Neural cell (in vitro differentiated cells): ENCODE data around the gene MINK1. TPM values are rescaled to one million over a fixed set of nuclear protein-coding genes. Genes with fewer than 3 reads are reported as not detected.

ENCODE experiments used
- H2AFZ ChIP-seq: fragments of 200-600, 300-800 bp; sonication (generic), shearing (Covaris generic); 2 replicates; pipeline ENCODE4 v1.6.0; 2014; ENCODE audit warnings: low read depth, mild to moderate bottlenecking, antibody characterized with exemption, low read length, moderate library complexity
- H3F3A ChIP-seq: fragments of 200-600 bp; shearing (Covaris generic); 2 replicates; pipeline ENCODE4 v1.6.1; 2016; ENCODE audit warnings: mild to moderate bottlenecking, moderate library complexity, mixed read lengths, antibody characterized with exemption, low read length; ENCODE audit not compliant: insufficient read depth, poor library complexity, severe bottlenecking
- H3K27ac ChIP-seq: fragments of 200-600, 300-800 bp; sonication (generic), shearing (Covaris generic); 2 replicates; pipeline ENCODE4 v1.5.1; 2014; ENCODE audit warnings: mild to moderate bottlenecking, low read length, moderate library complexity
- H3K27me3 ChIP-seq: fragments of 300-800, 200-600 bp; sonication (generic), shearing (Covaris generic); 2 replicates; pipeline ENCODE4 v1.6.0; 2014; ENCODE audit warnings: mild to moderate bottlenecking, low read depth, low read length, moderate library complexity; ENCODE audit not compliant: insufficient read depth
- H3K36me3 ChIP-seq: fragments of 300-800, 200-600 bp; sonication (generic), shearing (Covaris generic); 2 replicates; pipeline ENCODE4 v1.5.1; 2014; ENCODE audit warnings: mild to moderate bottlenecking, antibody characterized with exemption, low read length, moderate library complexity; ENCODE audit not compliant: insufficient read depth
- H3K4me2 ChIP-seq: fragments of 300-800, 200-600 bp; sonication (generic), shearing (Covaris generic); 2 replicates; pipeline ENCODE4 v1.6.0; 2014; ENCODE audit warnings: mild to moderate bottlenecking, low read length
- H3K4me3 ChIP-seq: fragments of 300-800, 200-600 bp; sonication (generic), shearing (Covaris generic); 2 replicates; pipeline ENCODE4 v1.5.1; 2014; ENCODE audit warnings: mild to moderate bottlenecking, low read length, moderate library complexity
- H3K79me2 ChIP-seq: fragments of 200-600 bp; shearing (Covaris generic); replicated peaks from 2 replicates; pipeline ENCODE4 v1.6.0; 2014; ENCODE audit warnings: mild to moderate bottlenecking, low read length, moderate library complexity; ENCODE audit not compliant: insufficient read depth
- H3K9ac ChIP-seq: fragments of 300-800, 200-600 bp; sonication (generic), shearing (Covaris generic); 2 replicates; pipeline ENCODE4 v1.6.1; 2016; ENCODE audit warnings: mild to moderate bottlenecking, low read length, mixed read lengths
- H3K9me2 ChIP-seq: fragments of 200-600 bp; shearing (Covaris generic); 2 replicates; pipeline ENCODE4 v1.6.1; 2016; ENCODE audit warnings: mild to moderate bottlenecking, low read length, mixed read lengths; ENCODE audit not compliant: insufficient read depth
- H3K9me3 ChIP-seq: fragments of 200-600, 300-800 bp; sonication (generic), shearing (Covaris generic); 2 replicates; pipeline ENCODE4 v1.6.1; 2016; ENCODE audit warnings: mild to moderate bottlenecking, mixed run types, low read length, moderate library complexity, mixed read lengths
- H4K20me1 ChIP-seq: fragments of 200-600 bp; shearing (Covaris generic); 2 replicates; pipeline ENCODE4 v1.6.1; 2016; ENCODE audit warnings: mild to moderate bottlenecking, mixed run types; ENCODE audit not compliant: insufficient read depth
- EP300 ChIP-seq: fragments of 450-650 bp; conservative IDR thresholded peaks from 2 replicates; pipeline ENCODE4 v1.6.1; 2014; ENCODE audit warnings: antibody characterized with exemption, mild to moderate bottlenecking, moderate library complexity; ENCODE audit not compliant: poor library complexity, severe bottlenecking
- EZH2 ChIP-seq: fragments of 200-600, 300-800 bp; shearing (Covaris generic), sonication (generic); IDR thresholded peaks from 2 replicates; pipeline ENCODE4 v1.6.1; 2014; ENCODE audit warnings: antibody characterized with exemption, low read length, borderline replicate concordance, mild to moderate bottlenecking; ENCODE audit not compliant: insufficient read depth, poor library complexity, severe bottlenecking
- MXI1 ChIP-seq: fragments of 450-650 bp; conservative IDR thresholded peaks from 2 replicates; pipeline ENCODE4 v1.6.1; 2014; ENCODE audit warnings: antibody characterized with exemption, mild to moderate bottlenecking; ENCODE audit not compliant: poor library complexity, severe bottlenecking
- POLR2AphosphoS5 ChIP-seq: IDR thresholded peaks from 2 replicates; pipeline ENCODE4 v1.6.1; 2012
- RAD21 ChIP-seq: fragments of 450-650 bp; conservative IDR thresholded peaks from 2 replicates; pipeline ENCODE4 v1.6.1; 2014; ENCODE audit warnings: antibody characterized with exemption, mild to moderate bottlenecking, moderate library complexity
- SMC3 ChIP-seq: fragments of 450-650 bp; conservative IDR thresholded peaks from 2 replicates; pipeline ENCODE4 v1.6.1; 2014; ENCODE audit warnings: antibody characterized with exemption, mild to moderate bottlenecking, moderate library complexity; ENCODE audit not compliant: poor library complexity
- TAF1 ChIP-seq: IDR thresholded peaks from 2 replicates; pipeline ENCODE4 v1.6.1; 2012; ENCODE audit warnings: low read depth
- polyA plus RNA-seq: library from polyadenylated mRNA; depleted of rRNA; stranded (reverse); fragments of >200 nt; gene quantifications from 2 replicates; pipeline ENCODE4 v1.2.3, GENCODE V29; 2014
- TF ChIP-seq, protein P1 (sequence below): IDR thresholded peaks from 2 replicates; pipeline ENCODE4 v1.6.1; 2012; ENCODE audit warnings: borderline replicate concordance
- TF ChIP-seq, protein P2 (sequence below): fragments of 450-650 bp; IDR thresholded peaks from 2 replicates; pipeline ENCODE4 v1.5.1; 2014; ENCODE audit warnings: antibody characterized with exemption, mild to moderate bottlenecking, moderate library complexity; ENCODE audit not compliant: poor library complexity, severe bottlenecking

The MINK1 gene
- polyA plus RNA-seq, 1 donor from 2014 or later: 38.1 TPM

- Histone ChIP-seq H3K4me2 (no peak overlapping the region), H3K9ac (no peak overlapping the region)
These were observed 26.9 kb downstream of the MINK1 start for GRCh38 chr17:4859816-4860625.

DNA sequence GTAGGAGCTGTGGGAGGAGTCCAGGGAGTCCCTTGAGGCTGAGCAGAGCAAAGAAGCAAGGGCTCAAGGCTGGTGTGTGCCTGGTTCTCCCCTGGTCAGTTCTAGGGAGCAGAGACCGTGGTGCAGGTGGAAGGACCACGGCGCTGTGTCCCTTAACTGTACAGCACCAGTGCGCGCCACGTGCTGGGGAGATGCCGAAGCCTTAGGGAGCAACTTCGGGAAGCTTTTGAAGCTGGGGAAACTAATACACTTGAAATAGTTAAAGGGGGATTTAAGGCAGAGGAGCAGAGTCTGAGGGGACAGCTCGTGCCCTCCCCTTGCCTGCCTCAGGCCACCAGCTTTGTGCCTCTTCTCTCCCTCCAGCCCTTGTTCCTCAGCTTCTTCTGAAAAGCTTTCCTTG is 27.5 kb downstream of the MINK1 start:
- no peaks in the 10 kb centered on the region for H3K79me2 ChIP-seq
- no peak for TF ChIP-seq EZH2
- TF ChIP-seq, protein P1, sequence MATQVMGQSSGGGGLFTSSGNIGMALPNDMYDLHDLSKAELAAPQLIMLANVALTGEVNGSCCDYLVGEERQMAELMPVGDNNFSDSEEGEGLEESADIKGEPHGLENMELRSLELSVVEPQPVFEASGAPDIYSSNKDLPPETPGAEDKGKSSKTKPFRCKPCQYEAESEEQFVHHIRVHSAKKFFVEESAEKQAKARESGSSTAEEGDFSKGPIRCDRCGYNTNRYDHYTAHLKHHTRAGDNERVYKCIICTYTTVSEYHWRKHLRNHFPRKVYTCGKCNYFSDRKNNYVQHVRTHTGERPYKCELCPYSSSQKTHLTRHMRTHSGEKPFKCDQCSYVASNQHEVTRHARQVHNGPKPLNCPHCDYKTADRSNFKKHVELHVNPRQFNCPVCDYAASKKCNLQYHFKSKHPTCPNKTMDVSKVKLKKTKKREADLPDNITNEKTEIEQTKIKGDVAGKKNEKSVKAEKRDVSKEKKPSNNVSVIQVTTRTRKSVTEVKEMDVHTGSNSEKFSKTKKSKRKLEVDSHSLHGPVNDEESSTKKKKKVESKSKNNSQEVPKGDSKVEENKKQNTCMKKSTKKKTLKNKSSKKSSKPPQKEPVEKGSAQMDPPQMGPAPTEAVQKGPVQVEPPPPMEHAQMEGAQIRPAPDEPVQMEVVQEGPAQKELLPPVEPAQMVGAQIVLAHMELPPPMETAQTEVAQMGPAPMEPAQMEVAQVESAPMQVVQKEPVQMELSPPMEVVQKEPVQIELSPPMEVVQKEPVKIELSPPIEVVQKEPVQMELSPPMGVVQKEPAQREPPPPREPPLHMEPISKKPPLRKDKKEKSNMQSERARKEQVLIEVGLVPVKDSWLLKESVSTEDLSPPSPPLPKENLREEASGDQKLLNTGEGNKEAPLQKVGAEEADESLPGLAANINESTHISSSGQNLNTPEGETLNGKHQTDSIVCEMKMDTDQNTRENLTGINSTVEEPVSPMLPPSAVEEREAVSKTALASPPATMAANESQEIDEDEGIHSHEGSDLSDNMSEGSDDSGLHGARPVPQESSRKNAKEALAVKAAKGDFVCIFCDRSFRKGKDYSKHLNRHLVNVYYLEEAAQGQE: no peak
- no peak for TF ChIP-seq POLR2AphosphoS5
- no peak for TF ChIP-seq MXI1
- no peak for TF ChIP-seq SMC3
- no peak for TF ChIP-seq TAF1
- TF ChIP-seq, protein P2, sequence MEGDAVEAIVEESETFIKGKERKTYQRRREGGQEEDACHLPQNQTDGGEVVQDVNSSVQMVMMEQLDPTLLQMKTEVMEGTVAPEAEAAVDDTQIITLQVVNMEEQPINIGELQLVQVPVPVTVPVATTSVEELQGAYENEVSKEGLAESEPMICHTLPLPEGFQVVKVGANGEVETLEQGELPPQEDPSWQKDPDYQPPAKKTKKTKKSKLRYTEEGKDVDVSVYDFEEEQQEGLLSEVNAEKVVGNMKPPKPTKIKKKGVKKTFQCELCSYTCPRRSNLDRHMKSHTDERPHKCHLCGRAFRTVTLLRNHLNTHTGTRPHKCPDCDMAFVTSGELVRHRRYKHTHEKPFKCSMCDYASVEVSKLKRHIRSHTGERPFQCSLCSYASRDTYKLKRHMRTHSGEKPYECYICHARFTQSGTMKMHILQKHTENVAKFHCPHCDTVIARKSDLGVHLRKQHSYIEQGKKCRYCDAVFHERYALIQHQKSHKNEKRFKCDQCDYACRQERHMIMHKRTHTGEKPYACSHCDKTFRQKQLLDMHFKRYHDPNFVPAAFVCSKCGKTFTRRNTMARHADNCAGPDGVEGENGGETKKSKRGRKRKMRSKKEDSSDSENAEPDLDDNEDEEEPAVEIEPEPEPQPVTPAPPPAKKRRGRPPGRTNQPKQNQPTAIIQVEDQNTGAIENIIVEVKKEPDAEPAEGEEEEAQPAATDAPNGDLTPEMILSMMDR: no peak
- TF ChIP-seq RAD21: no peak
- TF ChIP-seq EP300: no peak
- H3K4me3 ChIP-seq: no peak overlapping the region
- no peaks in the 10 kb centered on the region for H3K9me3 ChIP-seq
- H3K9me2 ChIP-seq: no peaks in the 10 kb centered on the region
- H4K20me1 ChIP-seq: no peaks in the 10 kb centered on the region
- no peaks in the 10 kb centered on the region for H3K27me3 ChIP-seq
- H3K4me2 ChIP-seq: no peak overlapping the region
- H3F3A ChIP-seq: no peaks in the 10 kb centered on the region
- H2AFZ ChIP-seq: no peak overlapping the region
- H3K9ac ChIP-seq: no peak overlapping the region
- H3K27ac ChIP-seq: no peak overlapping the region
- H3K36me3 ChIP-seq: no peaks in the 10 kb centered on the region

More at GRCh38 chr17:4859816-4860625, 26.9 kb downstream of the MINK1 start:
- no peaks in the 10 kb centered on the region for H3K9me2 ChIP-seq
- H3K79me2 ChIP-seq: no peaks in the 10 kb centered on the region
- no peak overlapping the region for H3K4me3 ChIP-seq
- no peak overlapping the region for H2AFZ ChIP-seq
- TF ChIP-seq, protein P2: no peak
- TF ChIP-seq SMC3: no peak
- no peak for TF ChIP-seq RAD21
- TF ChIP-seq, protein P1: no peak
- no peak for TF ChIP-seq POLR2AphosphoS5
- no peak for TF ChIP-seq EZH2
- TF ChIP-seq MXI1: no peak
- no peak for TF ChIP-seq TAF1
- TF ChIP-seq EP300: no peak
- H3K27ac ChIP-seq: no peak overlapping the region
- H3K36me3 ChIP-seq: no peaks in the 10 kb centered on the region
- no peaks in the 10 kb centered on the region for H3K9me3 ChIP-seq
- no peaks in the 10 kb centered on the region for H3K27me3 ChIP-seq
- H4K20me1 ChIP-seq: no peaks in the 10 kb centered on the region
- H3F3A ChIP-seq: no peaks in the 10 kb centered on the region
